ENCODE data around the gene TMEM120B.

TMEM120B gene

DNA sequence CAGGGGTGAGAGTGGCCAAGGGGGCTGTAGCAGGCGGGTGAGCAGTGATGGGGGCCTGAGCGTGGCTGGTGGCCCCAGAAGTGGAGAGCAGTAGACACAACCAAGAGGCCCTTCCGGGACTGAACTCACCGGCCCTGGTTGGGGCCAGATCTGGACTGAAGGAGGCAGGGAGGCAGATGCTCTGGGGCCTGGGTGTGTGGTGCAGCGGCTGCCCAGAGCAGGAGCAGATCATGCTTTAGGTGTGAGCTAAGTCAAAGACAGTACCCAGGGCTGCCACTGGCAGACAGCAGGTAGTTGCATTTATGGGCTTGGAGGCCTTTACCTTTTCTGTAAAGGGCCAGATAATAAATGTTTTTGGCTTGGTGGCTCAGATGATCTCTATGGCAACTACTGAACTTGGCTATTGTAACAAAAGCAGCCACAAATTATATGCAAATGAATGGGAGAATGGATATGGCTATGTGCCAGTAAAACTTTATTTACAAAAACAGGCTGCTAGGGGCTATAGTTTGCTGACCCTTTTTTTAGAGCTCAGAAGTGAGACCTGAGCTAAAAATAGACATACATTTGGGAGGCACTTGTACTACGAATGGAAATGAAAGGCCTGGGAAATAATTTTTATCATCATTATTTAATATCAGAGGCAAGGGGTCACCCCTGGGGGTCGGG, 116.8 kb downstream of the TMEM120B start:
- TF ChIP-seq, protein P1, sequence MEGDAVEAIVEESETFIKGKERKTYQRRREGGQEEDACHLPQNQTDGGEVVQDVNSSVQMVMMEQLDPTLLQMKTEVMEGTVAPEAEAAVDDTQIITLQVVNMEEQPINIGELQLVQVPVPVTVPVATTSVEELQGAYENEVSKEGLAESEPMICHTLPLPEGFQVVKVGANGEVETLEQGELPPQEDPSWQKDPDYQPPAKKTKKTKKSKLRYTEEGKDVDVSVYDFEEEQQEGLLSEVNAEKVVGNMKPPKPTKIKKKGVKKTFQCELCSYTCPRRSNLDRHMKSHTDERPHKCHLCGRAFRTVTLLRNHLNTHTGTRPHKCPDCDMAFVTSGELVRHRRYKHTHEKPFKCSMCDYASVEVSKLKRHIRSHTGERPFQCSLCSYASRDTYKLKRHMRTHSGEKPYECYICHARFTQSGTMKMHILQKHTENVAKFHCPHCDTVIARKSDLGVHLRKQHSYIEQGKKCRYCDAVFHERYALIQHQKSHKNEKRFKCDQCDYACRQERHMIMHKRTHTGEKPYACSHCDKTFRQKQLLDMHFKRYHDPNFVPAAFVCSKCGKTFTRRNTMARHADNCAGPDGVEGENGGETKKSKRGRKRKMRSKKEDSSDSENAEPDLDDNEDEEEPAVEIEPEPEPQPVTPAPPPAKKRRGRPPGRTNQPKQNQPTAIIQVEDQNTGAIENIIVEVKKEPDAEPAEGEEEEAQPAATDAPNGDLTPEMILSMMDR (conservative IDR thresholded peaks at IDR 0.05): no peak
- no peak for TF ChIP-seq ZFX (IDR thresholded peaks at IDR 0.05)
- H3K27ac ChIP-seq: no peak overlapping the region

DNA sequence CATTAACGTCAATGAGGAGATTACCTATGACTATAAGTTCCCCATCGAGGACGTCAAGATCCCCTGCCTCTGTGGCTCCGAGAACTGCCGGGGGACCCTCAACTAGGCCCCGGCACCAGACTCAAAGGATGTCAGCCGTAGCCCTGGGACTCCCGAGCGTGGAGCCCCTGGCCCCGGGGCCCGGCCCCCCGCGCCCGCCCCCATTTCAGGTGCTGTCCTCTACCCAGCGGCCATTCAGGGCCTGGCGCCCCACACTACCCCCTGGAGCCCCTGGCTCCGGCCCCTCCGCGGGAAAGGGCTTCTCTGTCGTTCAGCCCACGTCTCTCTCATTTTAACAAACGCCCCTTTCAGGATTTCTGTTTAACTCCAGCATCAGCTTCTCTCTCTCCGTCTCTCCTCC, 117.6 kb downstream of the TMEM120B start:
- no peak overlapping the region for H3K27ac ChIP-seq
- TF ChIP-seq ZFX (IDR thresholded peaks at IDR 0.05): no peak
- TF ChIP-seq, protein P1 (conservative IDR thresholded peaks at IDR 0.05): no peak

DNA sequence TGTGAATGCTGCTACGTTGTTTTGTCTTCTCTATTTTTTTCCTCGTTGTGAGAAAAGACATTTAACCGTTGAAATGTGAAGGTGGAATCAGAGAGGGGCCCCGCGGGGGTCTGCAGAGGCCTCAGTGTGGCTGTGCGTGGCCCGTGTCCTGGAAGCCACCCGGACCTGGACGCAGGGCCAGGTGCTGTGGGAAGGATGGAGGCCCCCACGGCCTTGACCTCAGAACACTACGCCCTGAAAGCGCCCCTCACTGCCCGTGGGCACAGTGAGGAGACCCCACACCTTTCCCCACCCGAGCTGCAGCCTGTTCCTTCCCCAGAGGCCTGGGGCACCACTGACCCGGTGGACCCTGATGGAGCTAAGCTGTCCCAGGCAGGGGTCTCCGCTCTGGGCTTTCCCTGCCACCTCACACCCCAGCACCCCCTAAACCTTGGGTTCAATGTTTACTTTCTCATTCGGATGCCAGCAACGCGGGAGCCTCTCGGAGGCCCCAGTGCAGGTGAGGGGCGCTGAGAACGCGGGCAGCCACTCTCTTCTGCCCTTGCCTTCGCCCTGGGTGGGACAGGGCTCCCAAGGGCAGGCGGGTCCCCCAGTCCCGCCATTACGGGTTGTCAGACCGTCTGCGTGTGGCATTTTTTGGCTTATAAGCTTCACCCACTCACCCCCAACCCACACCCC, 118.2 kb downstream of the TMEM120B start:
- TF ChIP-seq, protein P1 (conservative IDR thresholded peaks at IDR 0.05): no peak
- H3K27ac ChIP-seq: no peak overlapping the region
